NCI-H2107 (cell line): ENCODE measurements around the gene CROCC2.

Experiments
- DNase-seq: peaks from one replicate; lab custom pipeline; 2025; lab: John Stamatoyannopoulos, UW

The CROCC2 gene

DNA sequence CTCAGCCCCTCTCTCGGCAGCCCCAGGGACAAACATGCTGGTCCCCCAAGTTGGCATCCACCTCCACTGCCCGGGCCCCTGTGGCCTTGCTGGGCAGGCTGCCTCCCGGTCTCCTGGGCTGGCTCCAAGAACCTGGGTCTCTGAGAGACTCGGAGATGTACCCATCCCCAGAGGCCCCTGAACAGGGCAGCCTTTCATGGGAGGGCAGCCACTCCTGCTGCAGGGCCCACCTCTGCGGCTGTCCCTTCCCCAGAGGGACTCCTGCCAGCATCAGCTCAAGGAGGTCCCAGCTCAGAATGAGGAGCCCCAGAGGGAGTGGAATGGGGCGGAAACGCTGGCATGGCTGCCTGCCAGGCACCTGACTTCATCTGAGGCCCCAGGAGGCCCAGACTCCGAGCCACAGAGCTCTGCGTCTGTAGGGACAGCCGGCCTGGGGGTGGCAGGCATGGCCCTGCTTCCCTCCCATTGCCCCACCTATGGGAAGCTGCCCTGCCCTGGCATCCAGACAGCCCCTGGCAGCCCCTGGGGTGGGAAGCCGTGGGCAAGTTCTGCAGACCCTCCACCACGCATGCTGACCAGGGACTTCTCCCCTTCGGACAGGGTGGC is 857 bp upstream of the CROCC2 start:
- no peak for DNase-seq

DNA sequence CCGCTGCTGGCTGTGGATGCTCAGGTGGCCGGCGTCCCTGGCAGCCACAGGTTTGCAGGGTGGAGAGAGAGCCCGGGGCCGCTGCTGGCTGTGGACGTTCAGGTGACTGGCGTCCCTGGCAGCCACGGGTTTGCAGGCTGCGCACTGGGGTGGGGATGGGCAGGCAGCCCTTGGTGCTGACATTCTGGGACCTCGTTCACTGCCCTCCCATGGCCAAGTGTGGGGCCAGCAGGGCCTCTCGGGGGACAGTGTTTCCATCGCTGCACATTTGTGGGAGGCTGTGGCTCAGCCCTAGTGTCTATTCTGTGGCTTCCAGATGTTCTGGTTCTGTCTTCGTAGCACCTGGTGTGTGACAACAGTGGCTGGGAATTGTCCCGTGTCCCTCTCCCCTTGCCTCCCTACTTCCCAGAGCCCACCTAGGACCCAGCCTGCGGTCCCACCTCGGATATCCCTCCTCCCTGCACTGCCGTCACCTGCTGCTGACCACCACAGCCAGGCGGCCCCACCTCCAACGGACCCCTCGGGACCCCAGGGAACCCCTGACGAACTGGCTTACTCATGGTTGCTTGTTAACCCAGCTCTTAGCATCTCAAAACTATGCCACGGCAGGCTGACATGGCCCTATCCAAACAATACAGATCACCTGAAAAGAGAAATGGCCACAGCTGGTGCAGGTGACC is 915 bp downstream of the CROCC2 start:
- no peak for DNase-seq

DNA sequence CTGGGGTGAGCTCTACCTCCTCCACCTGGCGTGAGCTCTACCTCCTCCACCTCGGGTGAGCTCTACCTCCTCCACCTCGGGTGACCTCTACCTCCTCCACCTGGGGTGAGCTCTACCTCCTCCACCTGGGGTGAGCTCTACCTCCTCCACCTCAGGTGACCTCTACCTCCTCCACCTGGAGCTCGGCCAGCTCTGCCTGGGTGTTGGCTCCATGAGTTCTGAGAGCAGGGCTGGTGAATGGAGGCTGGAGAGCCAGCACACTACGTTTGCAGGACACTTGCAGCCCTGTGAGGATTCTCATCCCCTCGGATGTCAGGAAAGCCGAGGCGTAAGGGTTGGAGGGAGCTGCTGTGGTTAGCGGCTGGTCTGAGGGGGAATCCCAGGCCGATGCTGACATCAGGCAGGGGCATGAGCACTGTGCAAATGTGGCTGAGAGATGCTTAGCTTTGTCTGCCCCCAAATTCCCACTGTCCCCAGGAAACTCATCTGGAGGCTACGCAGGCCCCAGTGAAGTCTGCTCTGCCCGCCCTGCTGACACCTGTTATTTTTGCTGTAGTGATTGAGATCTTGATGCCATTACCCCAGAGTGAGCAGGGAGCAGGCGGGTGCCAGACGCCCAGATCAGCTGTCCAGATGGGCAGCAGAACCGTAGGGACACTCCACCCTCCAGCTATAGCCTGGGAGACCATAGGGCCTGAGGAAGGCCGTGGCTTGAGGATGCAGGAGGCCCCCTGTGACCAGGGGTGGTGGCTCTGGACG is 3.3 kb downstream of the CROCC2 start:
- DNase-seq: no peak

DNA sequence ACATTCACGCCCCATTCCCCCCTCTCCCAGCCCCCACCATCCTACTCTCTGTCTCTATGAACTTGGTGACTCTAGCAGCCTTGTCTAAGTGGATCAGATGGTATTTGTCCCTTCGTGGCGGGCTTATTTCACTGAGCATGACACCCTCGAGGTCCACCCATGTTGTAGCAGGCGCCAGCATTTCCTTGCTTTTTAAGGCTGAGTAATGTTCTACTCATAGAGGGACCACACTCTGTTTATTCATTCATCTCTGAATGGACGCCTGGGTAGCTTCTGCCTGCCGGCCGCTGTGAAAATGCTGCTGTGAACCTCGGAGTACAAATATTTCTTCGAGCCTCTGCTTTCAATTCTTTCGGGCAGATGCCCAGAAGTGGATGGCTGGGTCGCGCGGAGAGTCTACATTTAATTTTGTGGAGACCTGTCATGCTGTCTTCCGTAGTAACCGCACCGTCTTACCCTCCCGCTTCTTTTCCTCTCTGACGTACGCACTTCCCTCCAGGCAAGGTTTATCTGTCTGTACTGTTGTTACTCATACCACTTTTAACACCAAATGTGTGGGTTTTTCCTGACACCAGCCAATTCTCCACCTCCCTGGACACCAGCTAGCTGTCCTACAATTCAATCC is 5.6 kb downstream of the CROCC2 start:
- DNase-seq: no peak

DNA sequence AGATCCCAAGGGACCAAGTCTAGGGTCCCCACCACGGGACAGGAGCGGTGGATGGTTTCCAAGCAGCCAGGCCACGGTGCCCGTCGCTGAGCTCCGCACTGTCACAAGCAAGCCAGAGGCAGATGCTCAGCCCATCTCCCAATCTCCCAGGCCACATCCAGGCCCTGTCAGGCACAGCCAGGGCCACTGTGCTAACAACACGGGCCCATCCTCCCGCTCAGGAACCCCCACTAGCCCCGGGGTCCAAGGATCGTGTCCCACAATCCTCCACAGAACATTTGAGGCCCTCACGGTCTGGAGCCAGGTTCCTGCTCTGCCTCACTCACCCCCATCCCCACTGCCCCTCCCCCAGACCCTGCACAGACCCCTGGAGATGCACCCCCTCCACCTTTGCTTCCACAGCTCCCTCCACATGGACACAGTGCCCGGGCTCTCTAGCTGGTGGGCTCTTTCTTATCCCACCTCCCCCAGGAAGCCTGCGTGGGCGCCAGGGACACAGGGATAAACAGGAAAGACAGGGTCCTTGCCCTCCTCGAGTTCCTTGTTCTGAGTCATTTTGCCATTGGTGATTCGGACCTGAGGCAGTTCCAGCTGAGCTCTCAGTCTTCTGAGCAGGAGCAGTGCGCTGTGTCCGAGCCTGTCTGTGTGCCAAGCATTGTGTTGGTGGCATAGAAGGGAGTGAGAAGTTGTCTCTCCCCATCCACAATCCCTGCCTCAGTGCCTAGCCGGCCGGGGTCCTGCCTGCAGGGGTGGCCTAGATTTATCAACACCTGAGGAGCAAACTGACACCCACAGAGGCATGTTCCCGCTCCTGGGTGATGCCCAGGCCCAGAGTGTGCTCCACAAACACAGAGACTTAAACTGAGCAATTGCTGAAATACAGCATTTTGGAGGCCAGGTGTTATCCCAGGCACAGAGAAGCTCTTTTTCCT is 7.0 kb downstream of the CROCC2 start:
- DNase-seq: no peak

DNA sequence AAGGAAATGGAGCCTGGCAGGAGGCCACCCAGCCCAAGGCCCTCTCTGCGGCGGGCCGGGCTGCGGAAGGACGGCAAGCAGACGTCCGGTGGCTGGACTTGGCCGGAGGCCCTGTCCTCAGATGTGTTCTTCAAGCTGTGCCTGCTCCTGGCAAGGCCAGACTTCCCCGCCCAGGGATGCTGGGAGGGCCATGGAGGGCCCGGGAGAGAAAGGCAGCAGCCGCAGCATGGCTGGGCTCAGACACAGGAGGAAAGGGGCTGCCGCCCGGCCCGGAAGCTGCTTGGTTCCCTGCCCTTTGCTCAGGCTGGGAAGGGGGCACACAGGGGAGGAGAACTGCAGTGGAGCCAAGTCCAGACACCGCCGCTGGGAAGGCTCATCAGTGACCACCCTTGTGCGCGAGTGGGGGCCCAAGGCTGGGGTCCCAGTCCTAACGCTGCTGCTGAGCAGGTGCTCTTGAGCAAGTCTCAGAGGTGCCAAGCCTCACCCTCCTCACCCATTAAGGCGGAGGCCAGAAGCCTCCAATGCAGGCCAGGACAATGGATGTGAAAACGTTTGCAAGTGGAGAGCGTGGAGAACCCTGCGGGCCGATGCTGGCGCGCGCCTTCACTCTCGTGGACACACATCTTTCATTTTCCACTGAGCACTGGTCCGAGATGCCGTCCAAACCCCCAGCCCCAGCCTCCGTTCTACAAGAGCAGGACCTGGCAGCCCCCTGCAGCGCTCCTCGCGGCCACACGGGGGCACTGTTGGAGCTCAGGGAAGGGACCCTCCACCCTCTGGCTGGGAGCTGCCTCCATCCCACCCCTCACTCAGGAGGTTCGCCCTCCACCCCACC is 7.9 kb downstream of the CROCC2 start:
- no peak for DNase-seq

DNA sequence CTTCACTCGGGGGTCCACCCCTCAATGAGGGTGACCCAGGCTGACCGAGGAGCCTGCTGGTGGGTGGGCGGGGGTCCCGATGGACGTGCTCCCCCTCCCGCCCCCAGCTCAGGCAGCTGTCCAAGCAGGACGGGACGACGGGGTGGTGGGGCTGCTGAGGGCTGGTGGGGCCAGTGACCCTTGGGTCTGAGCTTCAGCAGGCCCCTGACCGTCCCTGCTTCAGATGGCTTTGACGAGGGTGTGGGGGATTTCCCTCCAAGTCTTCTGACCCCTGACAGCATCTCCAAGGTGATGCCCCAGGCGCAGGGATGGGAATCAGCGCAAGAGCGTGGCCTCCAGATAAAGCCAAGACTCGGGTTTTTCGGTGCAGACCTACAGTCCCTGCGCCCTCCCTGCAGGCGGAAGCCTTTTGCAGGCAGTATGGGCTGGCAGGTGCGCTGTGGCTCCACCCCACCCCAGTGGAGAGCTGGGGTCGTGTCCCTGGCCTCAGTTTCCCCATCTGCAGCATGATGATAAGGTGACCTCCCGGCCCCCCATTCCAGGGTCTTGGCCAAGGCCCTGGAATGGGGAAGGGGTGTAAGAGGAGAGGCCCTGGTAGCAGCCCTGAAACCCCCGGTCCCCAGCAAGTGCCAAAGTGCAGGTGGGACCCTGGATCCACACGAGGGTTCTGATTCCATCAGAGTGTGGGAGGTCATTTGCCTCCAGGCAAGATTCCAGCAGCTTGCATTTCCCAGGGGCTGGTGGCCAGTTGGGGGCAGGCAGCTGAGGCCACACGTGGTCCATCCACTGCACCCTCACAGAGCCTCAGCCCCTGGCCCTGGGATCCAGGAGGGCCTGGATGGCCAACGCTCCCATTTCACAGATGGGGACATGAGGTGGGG is 8.7 kb downstream of the CROCC2 start:
- no peak for DNase-seq

DNA sequence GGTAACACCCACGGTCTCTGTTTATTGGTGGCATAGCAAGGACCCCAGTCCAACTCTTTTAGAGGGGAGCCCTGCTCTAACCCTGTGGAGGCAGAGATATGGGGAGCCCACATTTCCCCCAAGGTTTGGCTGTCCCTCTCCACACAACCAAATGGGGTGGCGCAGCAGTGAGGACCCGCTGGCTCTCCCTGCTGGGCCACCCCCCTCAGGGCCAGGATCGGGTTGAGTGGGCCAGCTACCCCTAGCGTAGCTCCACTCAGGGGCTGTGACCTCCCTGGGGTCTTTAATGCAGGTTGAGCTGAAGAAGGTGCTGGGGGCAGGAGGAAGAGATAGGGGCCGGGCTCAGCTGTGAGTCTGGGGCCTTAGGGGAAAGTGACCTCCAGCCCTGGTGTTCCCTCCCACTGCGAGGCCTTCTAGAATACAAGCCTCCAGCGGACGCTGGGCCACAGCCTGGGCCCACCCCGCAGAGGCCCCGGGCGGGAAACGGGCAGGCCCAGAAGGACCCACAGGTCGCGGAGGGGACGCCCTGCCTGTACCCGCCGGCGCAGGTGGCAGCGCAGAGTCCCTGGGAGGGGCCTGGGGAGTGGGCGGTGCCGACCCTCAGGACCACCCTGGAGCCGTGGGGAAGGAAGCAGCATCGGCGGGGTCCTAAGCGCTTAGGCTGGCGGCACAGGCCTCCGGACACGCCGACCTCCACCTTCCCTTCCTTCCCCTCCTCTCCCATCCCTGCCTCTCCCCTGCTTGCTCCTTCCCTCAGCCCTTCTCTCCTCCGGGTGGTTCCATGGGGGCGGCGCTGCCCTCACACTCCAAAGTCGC is 9.6 kb downstream of the CROCC2 start:
- DNase-seq: no peak

DNA sequence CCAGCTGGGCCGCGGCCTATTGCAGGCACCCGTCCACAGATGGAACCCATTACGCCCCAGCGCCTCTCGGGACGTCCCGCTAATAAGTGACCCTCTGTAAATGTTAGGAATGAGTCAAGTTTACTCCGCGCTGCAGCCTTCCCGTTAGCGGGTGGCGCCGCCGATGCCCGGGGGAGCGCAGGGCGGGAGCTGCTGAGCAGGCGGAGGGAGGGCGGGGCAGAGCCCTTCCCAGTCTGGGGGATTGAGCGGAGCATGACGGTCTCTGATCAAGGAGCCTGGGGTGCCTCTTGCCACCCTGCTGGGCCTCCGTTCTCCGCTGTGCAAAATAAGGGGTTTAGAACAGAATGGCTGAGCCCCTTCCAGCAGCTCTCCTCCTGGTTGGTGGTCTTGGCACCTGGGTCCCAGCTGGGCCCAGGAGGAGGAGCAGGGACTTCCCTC is 10.5 kb downstream of the CROCC2 start:
- DNase-seq: no peak

DNA sequence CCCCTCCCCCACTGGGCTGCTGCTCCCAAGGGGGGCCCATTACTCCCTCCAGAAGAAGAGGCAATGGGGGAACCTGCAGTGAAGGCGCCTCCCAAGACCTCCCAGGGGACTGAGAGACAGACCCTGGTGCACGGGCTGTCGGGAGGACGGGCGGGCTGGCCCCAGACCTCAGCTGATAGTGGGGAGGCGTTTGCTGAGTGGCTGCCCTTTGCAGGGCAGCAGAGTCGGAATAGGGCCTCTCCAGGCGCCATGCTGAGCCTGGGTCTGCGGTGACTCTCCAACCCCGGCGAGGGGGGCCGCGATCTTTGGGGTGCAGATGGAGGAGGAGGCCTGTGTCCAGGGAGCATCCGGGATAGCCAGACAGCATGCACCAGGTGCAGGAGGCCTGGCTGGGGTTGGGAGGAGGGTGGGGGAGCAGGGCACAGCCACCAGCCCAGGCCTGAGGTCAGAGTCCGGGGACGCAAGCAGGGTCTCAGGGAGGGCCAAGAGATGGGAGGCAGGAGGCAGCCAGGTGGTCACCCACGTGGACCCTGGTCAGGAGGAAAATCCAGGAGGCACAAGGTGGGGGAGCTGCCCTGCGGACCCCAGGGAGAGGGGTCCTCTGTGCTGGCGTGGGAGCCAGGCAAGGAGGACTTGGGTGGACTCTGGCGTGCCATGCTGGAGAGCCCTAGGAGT is 11.0 kb downstream of the CROCC2 start:
- no peak for DNase-seq

DNA sequence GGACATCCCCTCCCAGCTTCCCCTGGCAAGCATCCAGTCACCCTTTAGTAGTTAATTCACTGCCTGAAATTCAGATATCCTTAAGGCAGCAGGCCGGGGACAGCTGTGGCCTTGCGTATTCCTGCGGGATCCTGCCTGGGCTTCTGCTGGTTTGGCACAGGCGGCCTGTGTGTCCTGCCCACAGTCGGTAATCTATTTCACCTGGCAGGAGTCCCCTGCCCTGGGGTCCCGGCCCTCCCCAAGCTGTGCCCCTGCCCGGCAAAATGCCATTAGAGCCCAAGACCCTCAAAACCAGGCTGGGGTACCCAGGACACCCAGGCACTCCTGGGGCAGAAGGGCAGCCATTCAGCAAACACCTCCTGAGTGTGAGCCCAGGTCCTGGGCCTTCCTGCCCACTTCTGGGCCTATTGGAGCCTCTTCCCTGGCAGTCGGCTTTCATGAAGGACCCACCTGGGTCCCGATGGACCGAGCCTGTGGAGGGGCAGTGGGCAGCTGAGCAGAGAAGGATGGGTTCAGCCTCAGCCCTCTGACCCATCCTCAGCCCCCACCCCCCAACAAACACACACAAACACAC is 11.6 kb downstream of the CROCC2 start:
- DNase-seq: no peak

DNA sequence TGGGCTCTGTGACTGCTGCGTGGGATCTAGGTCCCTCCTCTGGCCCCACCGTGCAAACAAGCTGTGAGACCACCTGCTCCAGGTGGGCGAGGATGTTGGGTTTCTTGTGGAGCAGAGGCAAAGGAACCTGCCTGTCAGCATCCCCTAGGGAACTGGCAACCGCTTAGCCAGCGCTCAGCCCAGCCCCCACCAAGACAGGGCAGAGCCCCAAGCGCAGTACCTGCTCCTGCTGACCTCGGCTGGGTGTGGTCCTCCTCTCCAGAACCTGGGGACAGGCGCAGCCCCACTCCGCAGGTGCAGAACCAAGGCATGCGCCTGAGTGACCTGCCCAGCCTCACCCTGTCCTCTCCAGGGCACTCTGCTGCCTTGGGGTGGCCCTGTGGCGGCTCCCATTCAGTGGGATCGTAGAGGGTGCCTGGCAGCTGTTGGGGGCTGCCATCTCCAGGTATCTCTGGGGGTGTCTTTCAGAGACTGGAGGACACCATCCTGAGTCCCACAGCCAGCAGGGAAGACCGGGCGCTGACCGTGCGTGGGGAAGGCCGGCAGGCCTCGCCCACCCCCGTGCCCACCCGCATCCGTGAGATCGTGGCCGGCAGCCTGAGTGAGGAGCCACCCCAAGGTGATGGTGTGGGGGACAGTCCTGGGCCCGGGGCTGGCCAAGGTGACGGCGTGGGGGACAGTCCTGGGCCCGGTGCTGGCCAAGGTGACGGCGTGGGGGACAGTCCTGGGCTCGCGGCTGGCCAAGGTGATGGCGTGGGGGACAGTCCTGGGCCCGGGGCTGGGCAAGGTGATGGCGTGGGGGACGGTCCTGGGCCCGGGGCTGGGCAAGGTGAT is 12.3 kb downstream of the CROCC2 start:
- no peak for DNase-seq

DNA sequence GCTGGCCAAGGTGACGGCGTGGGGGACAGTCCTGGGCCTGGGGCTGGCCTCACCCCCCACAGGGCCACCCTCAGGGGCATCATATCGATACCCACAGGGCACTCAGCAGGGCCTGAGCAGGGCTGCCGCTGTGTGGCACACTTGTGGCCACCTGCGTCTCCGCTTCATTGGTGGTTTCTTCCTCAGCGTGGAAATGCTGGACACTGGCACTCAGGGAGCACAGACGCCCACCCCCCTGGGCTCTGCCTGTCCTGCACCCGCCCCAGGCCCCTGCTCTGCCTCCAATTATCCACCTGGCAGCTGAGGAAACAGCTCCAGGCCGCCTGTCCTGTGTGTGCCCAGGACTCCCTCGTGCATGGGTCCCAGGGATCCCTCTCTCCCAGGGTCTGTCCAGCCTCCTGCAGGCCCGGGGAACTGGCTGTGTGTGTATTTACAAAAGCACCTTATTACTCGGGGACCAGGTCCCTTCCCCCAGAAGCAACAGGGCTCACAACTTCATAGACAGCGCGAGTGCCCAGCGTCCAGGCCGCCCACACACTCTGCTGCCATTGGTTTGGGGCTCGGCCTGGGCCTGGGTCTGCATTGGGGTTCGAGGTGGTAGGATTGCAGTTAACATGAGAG is 13.1 kb downstream of the CROCC2 start:
- no peak for DNase-seq

DNA sequence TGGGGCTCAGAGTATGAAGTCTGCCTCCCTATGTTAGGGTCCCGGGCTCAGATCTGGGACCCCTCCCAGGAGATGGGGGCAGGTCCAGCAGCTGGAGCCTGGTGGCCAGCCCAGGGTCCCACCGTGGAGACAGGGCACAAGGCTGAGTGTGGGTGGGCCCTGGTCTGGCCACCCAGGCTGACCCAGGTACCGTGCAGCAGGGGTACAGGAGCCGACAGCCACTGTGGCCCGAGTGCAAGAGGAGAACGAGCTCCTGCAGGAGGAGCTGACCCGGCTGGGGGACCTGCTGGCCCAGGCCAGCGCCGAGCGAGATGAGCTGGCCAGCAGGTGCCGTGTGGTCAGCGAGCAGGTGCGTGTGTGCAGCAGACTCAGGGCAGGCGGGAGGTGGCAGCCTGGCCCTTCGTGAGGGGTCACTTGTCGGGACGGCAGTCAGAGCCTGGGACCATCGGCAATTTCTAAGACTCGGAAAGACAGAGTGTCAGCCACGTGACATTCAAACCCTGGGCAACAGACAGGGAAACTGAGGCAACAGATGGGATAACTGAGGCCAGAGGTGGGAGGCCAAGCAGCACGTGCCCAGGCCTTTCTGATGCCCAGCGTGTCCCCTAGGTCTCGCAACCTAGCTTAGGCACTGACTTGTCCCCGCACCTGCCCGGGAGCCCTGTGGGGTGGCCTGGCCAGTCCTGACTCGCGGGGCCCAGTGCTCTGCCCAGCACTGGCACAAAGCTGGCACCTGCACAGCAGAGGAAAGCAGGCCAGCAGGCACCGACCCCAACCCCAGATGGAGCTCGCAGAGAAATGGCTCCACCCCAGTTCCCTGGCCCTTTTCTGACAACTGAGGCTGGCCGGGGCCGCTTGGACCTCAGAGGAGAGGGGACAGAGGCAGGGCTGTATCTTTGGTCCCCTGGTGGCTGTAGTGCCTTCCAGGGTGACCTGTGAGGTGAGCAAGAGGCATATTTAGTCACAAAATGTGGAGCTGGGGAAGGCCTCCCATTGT is 13.9 kb downstream of the CROCC2 start:
- no peak for DNase-seq

DNA sequence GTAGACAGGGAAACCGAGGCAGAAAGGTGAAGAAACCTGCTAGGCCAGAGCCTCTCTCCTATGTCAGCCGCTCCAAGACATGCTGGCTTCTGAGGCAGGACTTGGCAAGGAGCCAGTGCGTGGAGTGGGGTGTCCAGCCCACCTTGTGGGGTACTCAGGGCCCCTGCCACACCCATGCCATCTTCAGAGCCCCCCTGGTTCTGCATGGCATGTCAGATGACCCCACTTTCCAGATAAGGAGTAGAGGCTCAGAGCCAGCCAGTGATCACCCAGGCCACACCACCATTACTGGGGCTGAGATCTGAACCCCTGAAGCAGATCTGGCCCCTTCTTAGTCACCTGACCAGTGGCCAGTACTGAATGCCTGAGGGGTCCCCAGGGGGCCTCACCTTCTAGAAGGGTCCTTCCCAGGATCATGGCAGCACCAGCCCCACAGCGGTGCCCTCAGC is 14.7 kb downstream of the CROCC2 start:
- DNase-seq: no peak
